ENCODE measurements around the gene DHCR24.

- TF ChIP-seq CTCF (IDR thresholded peaks at IDR 0.05), result no peak
- TF ChIP-seq POLR2AphosphoS5 (IDR thresholded peaks at IDR 0.05), result no peak
- TF ChIP-seq POLR2A (IDR thresholded peaks at IDR 0.05), result no peak
- no peak for TF ChIP-seq EP300 (IDR thresholded peaks at IDR 0.05)
Measured at GRCh38 chr1:54888080-54888733, 1.2 kb upstream of the DHCR24 start.
